Mesothelial cell of epicardium (in vitro differentiated cells): ENCODE data around the gene ATXN7L1. TPM values are rescaled to one million over a fixed set of nuclear protein-coding genes. Genes with fewer than 3 reads are reported as not detected.
"Not testable (repeated sequence)": the region's sequence is repeated elsewhere in the genome, so short reads cannot be mapped to it uniquely, and the experiment has no call there.

Experiments used
- DNase-seq, 2 experiments: peaks; one replicate each; pipeline ENCODE4 v3.0.0; 2021; ENCODE audit warnings: low spot score in 2 of 2; ENCODE audit not compliant: unreplicated experiment in 2 of 2
- H3K27ac Mint-ChIP-seq: 2 replicates; pipeline ENCODE4 v1.8.0; 2021; ENCODE audit warnings: mixed read lengths
- H3K27me3 Mint-ChIP-seq: 2 replicates; pipeline ENCODE4 v1.8.0; 2021; ENCODE audit warnings: low read depth, mixed read lengths
- H3K36me3 Mint-ChIP-seq: 2 replicates; pipeline ENCODE4 v1.8.0; 2021; ENCODE audit warnings: mixed read lengths
- H3K4me1 Mint-ChIP-seq: 2 replicates; pipeline ENCODE4 v1.8.0; 2021; ENCODE audit warnings: mixed read lengths
- H3K4me3 Mint-ChIP-seq: 2 replicates; pipeline ENCODE4 v1.8.0; 2021; ENCODE audit warnings: mild to moderate bottlenecking, moderate library complexity, mixed read lengths
- H3K9me3 Mint-ChIP-seq: 2 replicates; pipeline ENCODE4 v1.8.0; 2021; ENCODE audit warnings: mixed read lengths
- CTCF ChIP-seq: fragments of 200-600 bp; sonication (generic); IDR thresholded peaks from one replicate; pipeline ENCODE4 v1.5.0; 2021; ENCODE audit warnings: antibody characterized with exemption; ENCODE audit not compliant: unreplicated experiment
- total RNA-seq: library from RNA; stranded (reverse); gene quantifications from 3 replicates; pipeline ENCODE4 v1.2.1, GENCODE V29; 2021

Gene ATXN7L1
- total RNA-seq, 1 donor from 2014 or later = 18.0 TPM

DNA sequence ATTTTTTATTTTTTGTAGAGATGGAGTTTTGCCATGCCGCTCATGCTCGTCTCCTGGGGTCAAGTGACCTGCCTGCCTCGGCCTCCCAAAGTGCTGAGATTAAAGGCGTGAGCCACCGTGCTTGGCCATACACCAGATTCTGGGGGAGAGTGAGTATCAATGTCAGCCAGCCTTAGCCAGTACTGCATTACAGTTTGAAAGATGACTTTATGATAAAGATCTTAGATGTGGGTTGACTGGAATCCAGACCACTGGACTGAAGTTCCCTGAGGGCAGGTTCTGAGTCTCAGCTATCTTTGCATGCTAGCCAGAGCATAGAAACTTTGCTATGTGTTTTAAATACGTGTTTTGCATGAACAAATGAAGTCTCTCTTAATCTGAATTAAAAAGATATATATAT lies 177.9 kb downstream of the ATXN7L1 start:
- H3K4me3 Mint-ChIP-seq = no peak overlapping the region
- H3K27me3 Mint-ChIP-seq = no peaks in the 10 kb centered on the region
- H3K36me3 Mint-ChIP-seq = peaks cover 24% of the 10 kb centered on the region
- H3K4me1 Mint-ChIP-seq = no peaks in the 10 kb centered on the region
- H3K27ac Mint-ChIP-seq = no peak overlapping the region
- H3K9me3 Mint-ChIP-seq = peaks cover 17% of the 10 kb centered on the region
- DNase-seq = no peak
- TF ChIP-seq CTCF = no peak

- H3K36me3 Mint-ChIP-seq = peaks cover 24% of the 10 kb centered on the region
- no peak overlapping the region for H3K4me3 Mint-ChIP-seq
- no peak for DNase-seq
Measured at GRCh38 chr7:105697753-105698152, 178.6 kb downstream of the ATXN7L1 start.

DNA sequence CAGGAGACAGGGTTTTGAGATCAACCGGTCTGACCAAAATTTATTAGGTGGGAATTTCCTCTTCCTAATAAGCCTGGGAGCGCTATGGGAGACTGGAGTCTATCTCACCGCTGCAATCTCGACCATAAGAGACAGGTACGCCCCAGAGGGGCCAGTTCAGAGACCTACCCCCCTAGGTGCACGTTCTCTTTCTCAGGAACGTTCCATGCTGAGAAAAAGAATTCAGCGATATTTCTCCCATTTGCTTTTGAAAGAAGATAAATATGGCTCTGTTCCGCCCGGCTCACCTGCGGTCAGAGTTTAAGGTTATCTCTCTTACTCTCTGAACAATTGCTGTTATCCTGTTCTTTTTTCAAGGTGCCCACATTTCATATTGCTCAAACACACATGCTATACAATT lies 179.2 kb downstream of the ATXN7L1 start:
- peaks cover 17% of the 10 kb centered on the region for H3K9me3 Mint-ChIP-seq
- not testable (repeated sequence) for H3K4me1 Mint-ChIP-seq, H3K4me3 Mint-ChIP-seq, DNase-seq, H3K27ac Mint-ChIP-seq, H3K27me3 Mint-ChIP-seq
- H3K36me3 Mint-ChIP-seq = peaks cover 24% of the 10 kb centered on the region

More at GRCh38 chr7:105697753-105698152, 178.6 kb downstream of the ATXN7L1 start:
- TF ChIP-seq CTCF = no peak
- Mint-ChIP-seq H3K9me3 (peaks cover 17% of the 10 kb centered on the region), H3K27ac (no peak overlapping the region), H3K4me1 (peaks cover under 1% of the 10 kb centered on the region), H3K27me3 (no peaks in the 10 kb centered on the region)

DNA sequence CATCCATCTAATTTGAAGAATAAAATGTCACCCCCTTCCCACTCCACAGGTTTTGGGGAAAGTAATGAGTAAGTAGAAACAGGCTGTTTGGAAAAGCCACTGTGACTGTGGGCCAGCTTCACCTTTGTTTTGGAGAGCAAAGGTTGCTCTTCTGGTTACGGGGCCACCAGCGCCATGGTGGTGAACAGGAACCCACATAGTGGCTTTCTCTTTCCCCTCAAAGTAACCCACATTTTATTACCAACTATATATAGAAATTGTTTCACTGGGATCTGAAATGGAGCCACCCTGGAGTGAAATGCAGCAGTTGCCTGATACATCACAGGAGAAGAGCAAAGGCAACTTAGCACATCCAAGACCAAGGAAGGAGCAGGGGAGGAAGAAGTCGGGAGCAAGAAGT lies 182.8 kb downstream of the ATXN7L1 start:
- Mint-ChIP-seq H3K27ac (no peak overlapping the region), H3K4me3 (no peak overlapping the region), H3K27me3 (peaks cover 4% of the 10 kb centered on the region), H3K36me3 (peaks cover 24% of the 10 kb centered on the region), H3K9me3 (peaks cover 17% of the 10 kb centered on the region), H3K4me1 (peaks cover 20% of the 10 kb centered on the region)
- DNase-seq = no peak
- no peak for TF ChIP-seq CTCF

DNA sequence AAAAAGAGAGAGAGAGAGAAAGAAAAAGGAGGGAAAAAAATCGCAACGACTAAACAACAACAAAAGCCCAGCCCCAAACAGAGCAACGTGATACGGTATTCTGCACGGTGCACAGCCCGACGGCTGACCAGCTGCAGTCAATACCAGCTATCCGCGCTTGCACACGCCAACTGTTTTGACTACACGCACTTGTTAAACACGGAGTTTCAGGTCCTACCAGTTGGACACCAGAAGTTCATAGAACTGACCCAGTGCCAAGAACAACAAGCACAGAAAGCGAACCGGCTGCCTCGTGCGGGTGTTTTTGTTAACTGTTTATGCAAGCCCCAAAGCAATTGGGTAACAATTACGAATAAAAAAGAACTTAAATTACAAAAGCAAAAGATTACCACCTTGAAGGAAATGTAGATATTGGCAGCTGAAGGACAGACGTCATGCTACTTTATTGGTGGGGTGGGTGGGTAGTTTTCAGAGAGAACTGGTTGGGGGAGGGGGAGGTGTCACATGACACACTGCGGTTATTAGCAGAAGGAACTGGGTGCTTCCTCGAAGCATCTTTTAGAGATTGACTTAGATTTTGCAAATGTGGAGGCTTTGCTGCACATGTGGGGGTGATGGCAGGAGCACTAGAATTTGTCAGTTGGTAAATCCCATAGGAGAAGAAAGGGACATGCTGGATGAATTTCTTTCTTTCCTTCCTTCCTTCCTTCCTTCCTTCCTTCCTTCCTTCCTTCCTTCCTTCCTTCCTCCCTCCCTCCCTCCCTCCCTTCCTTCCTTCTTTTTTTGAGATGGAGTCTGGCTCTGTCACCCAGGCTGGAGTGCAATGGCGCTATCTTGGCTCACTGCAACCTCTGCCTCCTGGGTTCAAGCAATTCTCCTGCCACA lies 184.5 kb downstream of the ATXN7L1 start:
- peaks cover 4% of the 10 kb centered on the region for H3K27me3 Mint-ChIP-seq
- peak overlapping the region; percentile 69 for H3K4me3 Mint-ChIP-seq
- H3K36me3 Mint-ChIP-seq = peaks cover 18% of the 10 kb centered on the region
- peak overlapping the region; percentile 40 for H3K27ac Mint-ChIP-seq
- TF ChIP-seq CTCF = no peak
- peak in 1 of 2 experiments; percentile 42 for DNase-seq
- peaks cover 20% of the 10 kb centered on the region for H3K4me1 Mint-ChIP-seq
- peaks cover 7% of the 10 kb centered on the region for H3K9me3 Mint-ChIP-seq

DNA sequence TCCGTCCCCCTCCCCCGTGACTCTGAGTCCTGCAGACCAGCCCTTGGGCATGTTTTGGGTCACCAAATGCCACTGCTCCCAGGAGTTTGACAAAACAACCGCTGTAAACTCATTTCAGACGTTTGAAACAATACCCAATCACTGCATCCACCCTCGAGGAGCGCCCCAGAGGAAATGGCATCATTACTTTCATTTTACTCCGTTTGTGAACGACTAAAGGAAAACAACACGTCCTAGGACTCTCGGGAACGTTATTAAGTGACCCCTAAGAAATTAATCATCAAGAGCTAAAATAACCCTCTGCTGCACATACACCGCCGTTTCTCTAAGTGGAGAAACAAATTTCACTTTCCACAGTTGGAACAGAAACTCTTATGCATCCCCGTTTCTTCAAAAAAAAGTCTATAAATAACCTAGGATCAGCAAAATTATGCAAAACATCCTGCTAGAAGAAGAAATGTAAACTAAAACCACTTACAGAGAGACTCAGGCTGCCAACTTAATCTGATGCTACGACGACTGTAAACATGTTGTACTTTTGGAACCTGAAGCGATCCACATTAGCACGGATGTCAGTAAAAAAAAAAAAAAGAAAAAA lies 185.2 kb downstream of the ATXN7L1 start:
- Mint-ChIP-seq H3K4me3 (peak overlapping the region; percentile 69), H3K9me3 (no peaks in the 10 kb centered on the region), H3K27me3 (peaks cover 4% of the 10 kb centered on the region), H3K4me1 (peaks cover 20% of the 10 kb centered on the region), H3K27ac (peak overlapping the region; percentile 30), H3K36me3 (peaks cover 11% of the 10 kb centered on the region)
- no peak for TF ChIP-seq CTCF
- DNase-seq = no peak
